Activated T-helper 1 cell treated with anti-CD3 and anti-CD28 coated beads, Interleukin-12 subunit alpha, Interleukin-12 subunit beta, Interleukin-2, Interleukin-4 antibody, amounts not matched to agents 30 ng/mL and 10 ng/mL and 1 ng/mL, durations not matched to agents 14 hours and 24 hours and 36 hours (primary cell): ENCODE results near the gene PCSK4. TPM values are rescaled to one million over a fixed set of nuclear protein-coding genes. Genes with fewer than 3 reads are reported as not detected.
A peak's percentile ranks its signal among the peaks of the same experiment; 100 is the strongest.
"Not testable (repeated sequence)": the region's sequence is repeated elsewhere in the genome, so short reads cannot be mapped to it uniquely, and the experiment has no call there.

Experiments used
- DNase-seq: peaks from one replicate; pipeline ENCODE4 v3.0.0; 2021; ENCODE audit warnings: low spot score
- H3K27ac Mint-ChIP-seq: one replicate; pipeline ENCODE4 v1.8.0; 2021; ENCODE audit warnings: mild to moderate bottlenecking, mixed read lengths
- H3K27me3 Mint-ChIP-seq: one replicate; pipeline ENCODE4 v1.8.0; 2022; ENCODE audit warnings: mild to moderate bottlenecking, moderate library complexity, mixed read lengths; ENCODE audit not compliant: insufficient read depth
- H3K36me3 Mint-ChIP-seq: one replicate; pipeline ENCODE4 v1.8.0; 2021; ENCODE audit warnings: low read depth, mixed read lengths
- H3K4me1 Mint-ChIP-seq: one replicate; pipeline ENCODE4 v1.8.0; 2021; ENCODE audit warnings: low read depth, mixed read lengths
- H3K4me3 Mint-ChIP-seq: one replicate; pipeline ENCODE4 v1.8.0; 2021; ENCODE audit warnings: mild to moderate bottlenecking, moderate library complexity, mixed read lengths
- H3K9me3 Mint-ChIP-seq: one replicate; pipeline ENCODE4 v1.8.0; 2021; ENCODE audit warnings: mixed read lengths
- intact Hi-C: fragments of 100-400 bp; cut with micrococcal nuclease; formaldehyde crosslinking; loops from one replicate; pipeline ENCODE4 v1.15.1; 2024
- total RNA-seq: library from RNA; stranded (reverse); gene quantifications from 2 replicates; pipeline ENCODE4 v1.2.3, GENCODE V29; 2022

PCSK4 gene
- total RNA-seq, 1 donor from 2014 or later = 0.26 TPM

- Mint-ChIP-seq H3K9me3 (peaks cover 4% of the 10 kb centered on the region), H3K36me3 (peaks cover 2% of the 10 kb centered on the region), H3K4me1 (peaks cover 6% of the 10 kb centered on the region), H3K4me3 (peak overlapping the region; percentile 80), H3K27ac (peak overlapping the region; percentile 77), H3K27me3 (peaks cover 22% of the 10 kb centered on the region)
- intact Hi-C loops = loop anchor here (1.0 kb wide), 2 partner anchors 18 to 29 kb away; partner anchors contain the start of genes C19orf25 and PCSK4
- peak; percentile 82 for DNase-seq
Observed at GRCh38 chr19:1507763-1508506, 17.8 kb upstream of the PCSK4 start.

GRCh38 chr19:1507192-1507660, 17.1 kb upstream of the PCSK4 start:
- no peak overlapping the region for H3K4me3 Mint-ChIP-seq
- DNase-seq = no peak
- H3K9me3 Mint-ChIP-seq = peaks cover 4% of the 10 kb centered on the region
- peaks cover 26% of the 10 kb centered on the region for H3K27me3 Mint-ChIP-seq
- H3K27ac Mint-ChIP-seq = no peak overlapping the region
- H3K36me3 Mint-ChIP-seq = peaks cover 2% of the 10 kb centered on the region
- peaks cover 6% of the 10 kb centered on the region for H3K4me1 Mint-ChIP-seq
- intact Hi-C loops = loop anchor here (1.0 kb wide), 1 partner anchor 28 kb away; the partner anchor contains the start of gene C19orf25

DNA sequence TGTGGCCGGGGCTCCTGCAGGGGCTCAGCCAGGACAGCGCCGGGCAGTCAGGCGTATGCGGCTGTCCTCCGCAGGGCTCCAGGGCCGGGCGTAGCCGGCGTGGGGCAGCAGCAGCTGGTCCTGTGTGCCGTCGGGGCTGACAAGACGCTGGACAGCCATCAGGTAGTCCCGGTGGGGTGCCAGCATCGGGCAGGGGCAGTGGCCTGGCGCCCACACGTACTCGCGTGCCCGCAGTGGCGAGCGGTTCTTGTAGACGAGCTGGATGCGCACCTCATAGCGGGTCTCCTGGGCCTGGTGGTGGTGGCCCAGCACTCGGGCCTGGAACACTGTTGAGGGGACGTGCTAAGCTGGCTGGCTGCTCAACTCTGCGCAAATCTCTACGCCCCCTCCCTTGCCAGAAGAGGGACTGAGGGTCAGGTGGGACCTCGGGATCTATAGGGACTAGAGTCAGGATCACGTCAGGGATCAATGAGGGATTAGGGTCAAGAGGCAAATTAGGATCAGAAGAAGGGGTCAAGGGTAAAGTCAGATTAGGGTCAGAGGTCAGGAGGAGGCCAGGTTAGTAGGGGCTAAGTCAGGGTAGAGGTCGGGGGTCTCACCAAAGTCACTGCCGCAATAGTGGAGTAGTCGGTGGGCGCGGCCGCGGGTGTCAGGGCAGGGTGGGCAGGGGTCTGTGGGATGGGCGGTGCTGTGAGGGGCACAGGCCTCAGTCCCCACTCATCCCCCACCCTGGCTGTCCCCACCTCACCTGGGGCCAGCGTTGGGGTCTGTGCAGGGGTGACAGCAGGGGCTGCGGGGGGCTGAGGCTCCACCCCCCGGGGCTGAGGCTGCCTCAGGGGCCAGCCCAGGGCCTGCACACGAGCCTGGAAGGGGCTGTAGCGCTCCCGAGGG, 16.1 kb upstream of the PCSK4 start:
- Mint-ChIP-seq H3K27me3 (peaks cover 26% of the 10 kb centered on the region), H3K4me3 (no peak overlapping the region), H3K36me3 (peaks cover 2% of the 10 kb centered on the region), H3K9me3 (peaks cover 4% of the 10 kb centered on the region), H3K4me1 (peaks cover 6% of the 10 kb centered on the region), H3K27ac (peak overlapping the region; percentile 10)
- DNase-seq = no peak
- intact Hi-C loops = no loop called here

DNA sequence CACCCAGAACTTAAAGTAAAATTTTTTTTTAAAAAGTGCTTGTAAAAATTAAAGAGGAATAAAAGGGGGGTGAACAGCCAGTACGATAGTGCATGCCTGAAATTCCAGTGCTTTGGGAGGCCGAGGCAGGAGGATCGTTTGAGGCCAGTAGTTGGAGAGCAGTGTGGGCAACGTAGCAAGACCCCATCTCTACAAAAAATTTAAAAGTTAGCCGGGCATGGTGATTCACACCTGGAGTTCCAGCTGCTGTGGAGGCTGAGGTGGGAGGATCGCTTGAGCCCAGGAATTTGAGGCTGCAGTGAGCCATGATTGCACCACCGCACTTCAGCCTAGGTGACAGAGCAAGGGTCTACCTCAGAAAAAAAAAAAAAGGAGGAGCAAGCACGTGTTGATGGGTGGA, 14.9 kb upstream of the PCSK4 start:
- Mint-ChIP-seq H3K4me3 (no peak overlapping the region), H3K27ac (no peak overlapping the region), H3K27me3 (peaks cover 19% of the 10 kb centered on the region), H3K9me3 (peaks cover 4% of the 10 kb centered on the region), H3K36me3 (peaks cover 2% of the 10 kb centered on the region), H3K4me1 (peaks cover 6% of the 10 kb centered on the region)
- no peak for DNase-seq
- intact Hi-C loops = no loop called here

DNA sequence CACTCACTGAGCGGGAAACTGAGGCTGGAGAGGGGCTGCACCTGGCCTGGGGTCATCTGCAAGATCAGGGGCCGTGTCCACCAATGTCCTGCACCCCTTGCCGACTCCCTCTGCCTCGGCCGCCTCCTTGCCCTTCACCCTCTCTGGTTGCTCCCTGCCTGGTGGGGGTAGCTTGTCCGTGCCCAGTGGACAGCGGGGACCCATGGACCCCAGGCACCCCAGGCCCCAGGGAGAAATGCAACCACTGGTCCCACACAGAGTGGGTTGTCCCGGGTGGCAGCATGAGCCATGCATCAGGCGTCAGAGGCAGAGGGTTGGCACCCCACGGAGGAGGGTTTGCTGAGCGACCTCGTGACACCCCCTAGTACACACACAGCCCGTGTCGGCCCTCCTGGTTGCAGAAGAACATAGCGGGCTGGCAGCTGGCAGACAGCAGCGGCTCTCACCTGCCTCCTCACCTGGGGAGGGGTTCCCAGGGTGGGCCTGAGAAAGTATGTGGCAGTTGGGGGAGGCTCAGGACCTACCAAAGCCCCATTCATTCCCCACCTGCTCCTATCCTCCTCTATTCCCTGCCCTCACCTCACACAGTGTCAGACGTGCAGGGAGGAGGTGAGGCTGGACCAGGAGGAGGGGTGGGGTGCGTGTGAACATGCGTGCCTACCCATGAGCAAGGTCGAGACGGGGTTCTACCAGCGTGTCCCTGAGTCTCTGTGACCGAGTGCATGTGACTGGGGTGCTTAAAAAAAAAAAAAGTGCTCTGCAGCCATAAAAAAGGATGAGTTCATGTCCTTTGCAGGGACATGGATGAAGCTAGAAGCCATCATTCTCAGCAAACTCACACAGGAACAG, 14.0 kb upstream of the PCSK4 start:
- H3K27me3 Mint-ChIP-seq = peaks cover 16% of the 10 kb centered on the region
- DNase-seq = no peak
- no peak overlapping the region for H3K27ac Mint-ChIP-seq
- H3K9me3 Mint-ChIP-seq = peaks cover 4% of the 10 kb centered on the region
- peaks cover 2% of the 10 kb centered on the region for H3K36me3 Mint-ChIP-seq
- H3K4me1 Mint-ChIP-seq = peaks cover 6% of the 10 kb centered on the region
- intact Hi-C loops = no loop called here
- no peak overlapping the region for H3K4me3 Mint-ChIP-seq

GRCh38 chr19:1503089-1503924, 13.2 kb upstream of the PCSK4 start:
- H3K36me3 Mint-ChIP-seq = no peaks in the 10 kb centered on the region
- H3K27me3 Mint-ChIP-seq = peaks cover 16% of the 10 kb centered on the region
- intact Hi-C loops = no loop called here
- DNase-seq = peak; percentile 55
- H3K9me3 Mint-ChIP-seq = peaks cover 4% of the 10 kb centered on the region
- peaks cover 6% of the 10 kb centered on the region for H3K4me1 Mint-ChIP-seq
- H3K4me3 Mint-ChIP-seq = peak overlapping the region; percentile 19
- no peak overlapping the region for H3K27ac Mint-ChIP-seq

- Mint-ChIP-seq H3K27me3 (peaks cover 13% of the 10 kb centered on the region), H3K27ac (no peak overlapping the region), H3K4me1 (peaks cover 2% of the 10 kb centered on the region), H3K36me3 (no peaks in the 10 kb centered on the region), H3K9me3 (peaks cover 1% of the 10 kb centered on the region), H3K4me3 (no peak overlapping the region)
- intact Hi-C loops = no loop called here
- no peak for DNase-seq
Observed at GRCh38 chr19:1502433-1503088, 12.4 kb upstream of the PCSK4 start.

DNA sequence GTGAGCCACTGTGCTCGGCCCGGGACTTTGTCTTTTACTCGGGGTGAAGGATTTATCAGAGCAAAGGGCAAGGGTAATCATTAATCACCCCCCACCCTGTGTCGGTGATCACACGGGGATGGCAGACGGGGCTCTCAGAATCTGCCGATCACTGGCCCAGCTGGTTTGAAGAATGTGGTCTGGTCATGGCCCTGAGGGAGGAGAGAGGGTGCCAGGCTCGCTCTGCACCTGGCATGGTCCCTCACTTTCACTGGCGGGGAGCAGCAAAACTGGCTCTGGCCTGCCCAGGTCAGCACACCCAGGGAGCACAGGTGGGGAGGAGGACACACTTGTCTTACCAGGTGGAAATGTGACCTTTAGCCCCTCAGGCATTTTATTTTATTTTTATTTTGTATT, 11.0 kb upstream of the PCSK4 start:
- H3K4me3 Mint-ChIP-seq = no peak overlapping the region
- no peak for DNase-seq
- peaks cover 12% of the 10 kb centered on the region for H3K27me3 Mint-ChIP-seq
- intact Hi-C loops = no loop called here
- no peaks in the 10 kb centered on the region for H3K36me3 Mint-ChIP-seq
- H3K9me3 Mint-ChIP-seq = no peaks in the 10 kb centered on the region
- H3K4me1 Mint-ChIP-seq = no peaks in the 10 kb centered on the region
- H3K27ac Mint-ChIP-seq = no peak overlapping the region

- H3K4me3 Mint-ChIP-seq, DNase-seq, H3K36me3 Mint-ChIP-seq, H3K27ac Mint-ChIP-seq, H3K4me1 Mint-ChIP-seq, H3K27me3 Mint-ChIP-seq, intact Hi-C loops, H3K9me3 Mint-ChIP-seq: not testable (repeated sequence)
Observed at GRCh38 chr19:1499231-1499630, 9.1 kb upstream of the PCSK4 start.

- no peaks in the 10 kb centered on the region for H3K36me3 Mint-ChIP-seq
- no peak overlapping the region for H3K27ac Mint-ChIP-seq
- H3K4me1 Mint-ChIP-seq = no peaks in the 10 kb centered on the region
- intact Hi-C loops = no loop called here
- no peaks in the 10 kb centered on the region for H3K9me3 Mint-ChIP-seq
- peaks cover 5% of the 10 kb centered on the region for H3K27me3 Mint-ChIP-seq
- no peak overlapping the region for H3K4me3 Mint-ChIP-seq
- no peak for DNase-seq
Observed at GRCh38 chr19:1497578-1498235, 7.6 kb upstream of the PCSK4 start.
